ENCODE measurements around the gene FKBP1A.
"Not testable (repeated sequence)": the region's sequence is repeated elsewhere in the genome, so short reads cannot be mapped to it uniquely, and the experiment has no call there.

FKBP1A gene

GRCh38 chr20:1370548-1371110 lies 22.2 kb downstream of the FKBP1A start:
- TF ChIP-seq ZNF274 (IDR thresholded peaks at IDR 0.05; ENCODE audit: low read depth, low read length), result no peak
- no peak overlapping the region for H3K4me3 ChIP-seq (ENCODE audit: low read length)

- TF ChIP-seq ZNF274 (IDR thresholded peaks at IDR 0.05; ENCODE audit: low read depth, low read length), result no peak
- no peak overlapping the region for H3K4me3 ChIP-seq (ENCODE audit: low read length)
These were observed 22.9 kb downstream of the FKBP1A start for GRCh38 chr20:1369970-1370369.

- no peak overlapping the region for H3K4me3 ChIP-seq (ENCODE audit: low read length)
- no peak for TF ChIP-seq ZNF274 (IDR thresholded peaks at IDR 0.05; ENCODE audit: low read depth, low read length)
These were observed 24.2 kb downstream of the FKBP1A start for GRCh38 chr20:1368448-1369199.

- no peak overlapping the region for H3K4me3 ChIP-seq (ENCODE audit: low read length)
- TF ChIP-seq ZNF274 (IDR thresholded peaks at IDR 0.05; ENCODE audit: low read depth, low read length), result no peak
These were observed 25.4 kb downstream of the FKBP1A start for GRCh38 chr20:1367479-1367878.

GRCh38 chr20:1364106-1364505 lies 28.7 kb downstream of the FKBP1A start:
- no peak for TF ChIP-seq ZNF274 (IDR thresholded peaks at IDR 0.05; ENCODE audit: low read depth, low read length)
- H3K4me3 ChIP-seq (ENCODE audit: low read length), result no peak overlapping the region

- H3K4me3 ChIP-seq (ENCODE audit: low read length), result no peak overlapping the region
- no peak for TF ChIP-seq ZNF274 (IDR thresholded peaks at IDR 0.05; ENCODE audit: low read depth, low read length)
These were observed 29.3 kb downstream of the FKBP1A start for GRCh38 chr20:1363522-1363921.

GRCh38 chr20:1362484-1362883 lies 30.4 kb downstream of the FKBP1A start:
- no peak for TF ChIP-seq ZNF274 (IDR thresholded peaks at IDR 0.05; ENCODE audit: low read depth, low read length)

GRCh38 chr20:1360094-1360846 lies 32.6 kb downstream of the FKBP1A start:
- H3K4me3 ChIP-seq (ENCODE audit: low read length), result no peak overlapping the region
- no peak for TF ChIP-seq ZNF274 (IDR thresholded peaks at IDR 0.05; ENCODE audit: low read depth, low read length)

More at GRCh38 chr20:1362484-1362883, 30.4 kb downstream of the FKBP1A start:
- H3K4me3 ChIP-seq (ENCODE audit: low read length), result no peak overlapping the region

GRCh38 chr20:1357921-1358671 lies 34.8 kb downstream of the FKBP1A start:
- no peak overlapping the region for H3K4me3 ChIP-seq (ENCODE audit: low read length)
- TF ChIP-seq ZNF274 (IDR thresholded peaks at IDR 0.05; ENCODE audit: low read depth, low read length), result no peak

GRCh38 chr20:1353956-1354355 lies 38.9 kb downstream of the FKBP1A start:
- no peak overlapping the region for H3K4me3 ChIP-seq (ENCODE audit: low read length)
- TF ChIP-seq ZNF274 (IDR thresholded peaks at IDR 0.05; ENCODE audit: low read depth, low read length), result no peak

- no peak for TF ChIP-seq ZNF274 (IDR thresholded peaks at IDR 0.05; ENCODE audit: low read depth, low read length)
- H3K4me3 ChIP-seq (ENCODE audit: low read length), result no peak overlapping the region
These were observed 46.4 kb downstream of the FKBP1A start for GRCh38 chr20:1346315-1346969.

- no peak for TF ChIP-seq ZNF274 (IDR thresholded peaks at IDR 0.05; ENCODE audit: low read depth, low read length)
- H3K4me3 ChIP-seq (ENCODE audit: low read length), result no peak overlapping the region
These were observed 47.1 kb downstream of the FKBP1A start for GRCh38 chr20:1345756-1346093.

GRCh38 chr20:1345030-1345755 lies 47.7 kb downstream of the FKBP1A start:
- no peak for TF ChIP-seq ZNF274 (IDR thresholded peaks at IDR 0.05; ENCODE audit: low read depth, low read length)
- no peak overlapping the region for H3K4me3 ChIP-seq (ENCODE audit: low read length)

- not testable (repeated sequence) for H3K4me3 ChIP-seq (ENCODE audit: low read length)
These were observed 49.3 kb downstream of the FKBP1A start for GRCh38 chr20:1343446-1344124.
